Measurements from ENCODE around the gene APBA3.

Gene APBA3

GRCh38 chr19:3716147-3716668 is 45.3 kb downstream of the APBA3 start:
- no peak for DNase-seq (ENCODE audit: low spot score)

- DNase-seq (ENCODE audit: low spot score) = no peak
Observed at GRCh38 chr19:3712663-3713611, 48.6 kb downstream of the APBA3 start.

- no peak for DNase-seq (ENCODE audit: low spot score)
Observed at GRCh38 chr19:3710265-3710812, 51.2 kb downstream of the APBA3 start.

- no peak for DNase-seq (ENCODE audit: low spot score)
Observed at GRCh38 chr19:3708207-3708931, 53.1 kb downstream of the APBA3 start, which contains the start of gene TJP3. TJP3 (plus strand) TSS chr19:3708384; CDS start chr19:3728433, 20,049 bp downstream.

GRCh38 chr19:3707868-3708206 is 53.7 kb downstream of the APBA3 start:
- DNase-seq (ENCODE audit: low spot score) = no peak

- DNase-seq (ENCODE audit: low spot score) = no peak
Observed at GRCh38 chr19:3701200-3701599, 60.3 kb downstream of the APBA3 start.

All from CD4-positive, alpha-beta T cell treated with Interleukin-15 for 4 hours (primary cell).